Astrocyte (in vitro differentiated cells and primary cell): Measurements from ENCODE around the gene TNFRSF1A. TPM values are rescaled to one million over a fixed set of nuclear protein-coding genes. Genes with fewer than 3 reads are reported as not detected.

Experiments used
- DNase-seq: peaks from one replicate; pipeline ENCODE4 v3.0.0-alpha.2; 2010; ENCODE audit warnings: low read depth
- FAIRE-seq: peaks from 2 replicates; lab custom pipeline; 2011; peaks lifted over from hg19 to GRCh38; lab: Jason Lieb, UNC
- H2AFZ ChIP-seq: 2 replicates; pipeline ENCODE4 v1.6.0; 2012; ENCODE audit warnings: low read depth, low read length, inconsistent platforms
- H3K27ac ChIP-seq: 2 replicates; pipeline ENCODE4 v1.5.1; 2011; ENCODE audit warnings: low read depth, low read length, inconsistent platforms
- H3K27me3 ChIP-seq: 2 replicates; pipeline ENCODE4 v1.6.0; 2011; ENCODE audit warnings: low read length, inconsistent platforms; ENCODE audit not compliant: insufficient read depth
- H3K36me3 ChIP-seq: 2 replicates; pipeline ENCODE4 v1.5.1; 2011; ENCODE audit warnings: low read length, inconsistent platforms; ENCODE audit not compliant: insufficient read depth
- H3K4me1 ChIP-seq: 2 replicates; pipeline ENCODE4 v1.5.1; 2011; ENCODE audit warnings: low read length, inconsistent platforms; ENCODE audit not compliant: insufficient read depth
- H3K4me2 ChIP-seq: 2 replicates; pipeline ENCODE4 v1.6.0; 2012; ENCODE audit warnings: low read length, inconsistent platforms
- H3K4me3 ChIP-seq: 2 replicates; pipeline ENCODE4 v1.5.1; 2011; ENCODE audit warnings: low read depth, mild to moderate bottlenecking, low read length, inconsistent platforms; ENCODE audit not compliant: insufficient read depth
- H3K79me2 ChIP-seq: 2 replicates; pipeline ENCODE4 v1.6.0; 2012; ENCODE audit warnings: mild to moderate bottlenecking, low read length, inconsistent platforms; ENCODE audit not compliant: insufficient read depth
- H3K9ac ChIP-seq: 2 replicates; pipeline ENCODE4 v1.6.0; 2012; ENCODE audit warnings: mild to moderate bottlenecking, low read length, inconsistent platforms
- H3K9me3 ChIP-seq: 2 replicates; pipeline ENCODE4 v1.5.1; 2012; ENCODE audit warnings: low read depth, mild to moderate bottlenecking, low read length, inconsistent platforms; ENCODE audit not compliant: insufficient read depth
- H4K20me1 ChIP-seq: 2 replicates; pipeline ENCODE4 v1.6.0; 2012; ENCODE audit warnings: low read length, inconsistent platforms; ENCODE audit not compliant: insufficient read depth
- H3K27ac Mint-ChIP-seq: one replicate; pipeline ENCODE4 v1.8.0; 2021; ENCODE audit warnings: mild to moderate bottlenecking, mixed read lengths; ENCODE audit not compliant: unreplicated experiment
- H3K27me3 Mint-ChIP-seq: one replicate; pipeline ENCODE4 v1.8.0; 2021; ENCODE audit warnings: low read depth, mixed read lengths; ENCODE audit not compliant: unreplicated experiment
- H3K36me3 Mint-ChIP-seq: one replicate; pipeline ENCODE4 v1.8.0; 2021; ENCODE audit warnings: low read depth, mixed read lengths; ENCODE audit not compliant: unreplicated experiment
- H3K4me1 Mint-ChIP-seq: one replicate; pipeline ENCODE4 v1.8.0; 2021; ENCODE audit warnings: low read depth, mixed read lengths; ENCODE audit not compliant: unreplicated experiment
- H3K4me3 Mint-ChIP-seq: one replicate; pipeline ENCODE4 v1.8.0; 2021; ENCODE audit warnings: mild to moderate bottlenecking, moderate library complexity, mixed read lengths; ENCODE audit not compliant: unreplicated experiment
- H3K9me3 Mint-ChIP-seq: one replicate; pipeline ENCODE4 v1.8.0; 2021; ENCODE audit warnings: mild to moderate bottlenecking, mixed read lengths; ENCODE audit not compliant: unreplicated experiment
- EZH2 ChIP-seq: IDR thresholded peaks from 2 replicates; pipeline ENCODE4 v1.6.1; 2012; ENCODE audit warnings: mild to moderate bottlenecking, low read length, inconsistent platforms; ENCODE audit not compliant: insufficient read depth
- total RNA-seq: library from RNA; stranded (reverse); gene quantifications from 2 replicates; pipeline ENCODE4 v1.2.1, GENCODE V29; 2021
- TF ChIP-seq, protein P1 (sequence below): IDR thresholded peaks from 2 replicates; pipeline ENCODE4 v1.5.1; 2011; ENCODE audit warnings: low read depth, mild to moderate bottlenecking, inconsistent platforms, low read length, moderate library complexity; ENCODE audit not compliant: insufficient read depth

The TNFRSF1A gene
- total RNA-seq, 1 donor from 2014 or later, result 118 TPM

DNA sequence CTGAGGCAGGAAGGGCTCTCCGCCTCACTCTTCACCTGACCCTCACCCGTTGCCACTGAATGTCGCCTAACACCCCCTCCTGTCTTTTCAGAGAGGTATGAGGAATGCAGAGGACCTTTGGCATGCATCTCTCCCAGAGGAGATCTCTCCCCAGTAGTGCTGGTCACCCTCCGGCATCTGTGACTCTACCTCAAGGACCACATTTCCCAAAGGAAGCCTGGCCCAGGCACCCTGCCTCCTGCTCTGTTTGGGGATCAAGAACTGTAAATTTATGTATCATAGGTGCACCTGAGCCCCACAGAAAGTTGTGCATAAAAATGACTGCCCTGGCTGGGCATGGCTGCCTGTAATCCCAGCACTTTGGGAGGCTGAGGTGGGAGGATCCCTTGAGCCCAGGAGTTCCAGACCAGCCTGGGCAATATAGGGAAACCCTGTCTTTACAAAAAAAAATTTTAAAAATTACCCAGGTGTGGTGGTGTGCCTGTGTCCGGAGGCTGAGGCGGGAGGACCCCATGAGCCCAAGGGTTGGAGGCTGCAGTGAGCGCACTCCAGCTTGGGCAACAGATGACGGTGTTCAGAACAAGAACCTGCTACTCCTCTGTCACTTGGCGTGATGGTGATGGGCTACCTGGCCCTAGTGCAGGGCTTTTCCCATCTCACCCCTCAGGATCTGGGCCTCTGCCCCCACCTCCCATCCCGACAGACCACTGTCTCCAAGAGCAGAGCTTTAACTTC lies 13.7 kb downstream of the TNFRSF1A start:
- no peak for DNase-seq

DNA sequence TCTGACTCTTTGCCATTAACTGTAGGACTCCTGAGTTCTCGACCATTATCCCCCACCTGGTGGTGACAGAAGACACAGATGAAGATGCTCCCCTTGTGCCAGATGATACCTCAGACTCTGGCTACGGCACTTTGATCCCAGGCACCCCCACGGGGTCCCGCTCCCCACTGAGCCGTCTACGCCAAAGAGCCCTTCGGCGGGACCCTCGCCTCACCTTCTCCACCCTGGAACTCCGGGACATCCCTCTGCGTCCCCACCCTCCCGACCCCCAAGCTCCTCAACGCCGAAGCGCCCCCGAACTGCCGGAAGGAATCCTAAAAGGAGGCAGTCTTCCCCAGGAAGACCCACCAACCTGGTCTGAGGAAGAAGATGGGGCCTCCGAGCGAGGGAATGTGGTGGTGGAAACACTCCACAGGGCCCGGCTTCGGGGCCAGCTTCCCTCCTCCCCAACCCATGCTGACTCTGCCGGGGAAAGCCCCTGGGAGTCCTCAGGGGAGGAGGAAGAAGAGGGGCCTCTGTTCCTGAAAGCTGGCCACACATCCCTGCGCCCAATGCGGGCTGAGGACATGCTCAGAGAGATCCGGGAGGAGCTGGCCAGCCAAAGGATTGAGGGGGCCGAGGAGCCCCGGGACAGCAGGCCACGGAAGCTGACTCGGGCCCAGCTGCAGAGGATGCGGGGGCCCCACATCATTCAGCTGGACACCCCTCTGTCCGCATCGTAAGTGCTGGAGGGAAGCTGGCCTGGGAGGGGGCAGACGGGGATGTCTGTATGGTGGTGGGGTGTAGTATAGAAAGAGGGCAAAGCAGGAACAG lies 14.4 kb downstream of the TNFRSF1A start:
- Mint-ChIP-seq H3K27me3 (no peaks in the 10 kb centered on the region), H3K9me3 (no peaks in the 10 kb centered on the region), H3K36me3 (peaks cover 21% of the 10 kb centered on the region), H3K27ac (peak overlapping the region; percentile 77), H3K4me3 (no peak overlapping the region), H3K4me1 (peaks cover 30% of the 10 kb centered on the region)
- FAIRE-seq, result no peak
- H3K4me2 ChIP-seq, result no peak overlapping the region
- no peak overlapping the region for H3K27ac ChIP-seq
- no peaks in the 10 kb centered on the region for H3K27me3 ChIP-seq
- H2AFZ ChIP-seq, result no peak overlapping the region
- H3K9me3 ChIP-seq, result no peaks in the 10 kb centered on the region
- no peak overlapping the region for H3K9ac ChIP-seq
- TF ChIP-seq, protein P1, sequence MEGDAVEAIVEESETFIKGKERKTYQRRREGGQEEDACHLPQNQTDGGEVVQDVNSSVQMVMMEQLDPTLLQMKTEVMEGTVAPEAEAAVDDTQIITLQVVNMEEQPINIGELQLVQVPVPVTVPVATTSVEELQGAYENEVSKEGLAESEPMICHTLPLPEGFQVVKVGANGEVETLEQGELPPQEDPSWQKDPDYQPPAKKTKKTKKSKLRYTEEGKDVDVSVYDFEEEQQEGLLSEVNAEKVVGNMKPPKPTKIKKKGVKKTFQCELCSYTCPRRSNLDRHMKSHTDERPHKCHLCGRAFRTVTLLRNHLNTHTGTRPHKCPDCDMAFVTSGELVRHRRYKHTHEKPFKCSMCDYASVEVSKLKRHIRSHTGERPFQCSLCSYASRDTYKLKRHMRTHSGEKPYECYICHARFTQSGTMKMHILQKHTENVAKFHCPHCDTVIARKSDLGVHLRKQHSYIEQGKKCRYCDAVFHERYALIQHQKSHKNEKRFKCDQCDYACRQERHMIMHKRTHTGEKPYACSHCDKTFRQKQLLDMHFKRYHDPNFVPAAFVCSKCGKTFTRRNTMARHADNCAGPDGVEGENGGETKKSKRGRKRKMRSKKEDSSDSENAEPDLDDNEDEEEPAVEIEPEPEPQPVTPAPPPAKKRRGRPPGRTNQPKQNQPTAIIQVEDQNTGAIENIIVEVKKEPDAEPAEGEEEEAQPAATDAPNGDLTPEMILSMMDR, result no peak
- TF ChIP-seq EZH2, result no peak
- no peak overlapping the region for H3K4me3 ChIP-seq
- peaks cover 19% of the 10 kb centered on the region for H3K79me2 ChIP-seq
- H3K36me3 ChIP-seq, result peaks cover 31% of the 10 kb centered on the region
- H3K4me1 ChIP-seq, result peaks cover 25% of the 10 kb centered on the region
- no peak for DNase-seq
- H4K20me1 ChIP-seq, result peaks cover 40% of the 10 kb centered on the region

More for the DNA sequence above, 13.7 kb downstream of the TNFRSF1A start:
- no peaks in the 10 kb centered on the region for H3K9me3 ChIP-seq
- no peaks in the 10 kb centered on the region for H3K9me3 Mint-ChIP-seq
- peaks cover 32% of the 10 kb centered on the region for H3K4me1 Mint-ChIP-seq
- H3K9ac ChIP-seq, result no peak overlapping the region
- no peaks in the 10 kb centered on the region for H3K27me3 Mint-ChIP-seq
- H3K27me3 ChIP-seq, result no peaks in the 10 kb centered on the region
- H3K4me3 ChIP-seq, result no peak overlapping the region
- peaks cover 19% of the 10 kb centered on the region for H3K79me2 ChIP-seq
- FAIRE-seq, result no peak
- H3K4me1 ChIP-seq, result peaks cover 27% of the 10 kb centered on the region
- no peak overlapping the region for H3K27ac ChIP-seq
- H2AFZ ChIP-seq, result no peak overlapping the region
- no peak overlapping the region for H3K4me2 ChIP-seq
- TF ChIP-seq, protein P1, result no peak
- TF ChIP-seq EZH2, result no peak
- peaks cover 37% of the 10 kb centered on the region for H3K36me3 ChIP-seq
- H4K20me1 ChIP-seq, result peaks cover 48% of the 10 kb centered on the region
- H3K27ac Mint-ChIP-seq, result no peak overlapping the region
- no peak overlapping the region for H3K4me3 Mint-ChIP-seq
- peaks cover 24% of the 10 kb centered on the region for H3K36me3 Mint-ChIP-seq
